NT2/D1 (cell line): ENCODE data around the gene DNAJC17.

Experiments
- SUZ12 ChIP-seq: IDR thresholded peaks from 2 replicates; pipeline ENCODE4 v1.6.1; 2011; ENCODE audit not compliant: insufficient read length, insufficient read depth; ENCODE audit errors: extremely low read depth
- ZNF274 ChIP-seq: IDR thresholded peaks from 2 replicates; pipeline ENCODE4 v1.6.1; 2011; ENCODE audit warnings: mild to moderate bottlenecking, low read depth, low read length

DNA sequence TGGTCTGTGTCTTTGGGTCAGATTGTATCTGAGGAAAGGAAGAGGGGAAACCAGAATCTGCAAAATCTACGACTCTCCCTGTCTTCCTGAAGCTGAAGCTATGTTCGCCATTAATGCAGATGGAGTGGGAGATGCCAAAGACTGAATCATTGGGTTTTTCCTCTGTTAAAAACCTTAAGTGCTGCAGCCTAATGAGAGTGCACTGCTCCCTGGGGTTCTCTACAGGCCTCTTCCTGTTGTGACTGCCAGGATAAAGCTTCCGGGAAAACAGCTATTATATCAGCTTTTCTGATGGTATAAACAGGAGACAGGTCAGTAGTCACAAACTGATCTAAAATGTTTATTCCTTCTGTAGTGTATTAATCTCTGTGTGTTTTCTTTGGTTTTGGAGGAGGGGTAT, 76.2 kb downstream of the DNAJC17 start:
- TF ChIP-seq SUZ12 (no peak), ZNF274 (no peak)
